Heart left ventricle (tissue), 16 donors: ENCODE results near the gene IFIT2. TPM values are rescaled to one million over a fixed set of nuclear protein-coding genes. Genes with fewer than 3 reads are reported as not detected.
A peak's percentile ranks its signal among the peaks of the same experiment; 100 is the strongest.
"Not testable (repeated sequence)": the region's sequence is repeated elsewhere in the genome, so short reads cannot be mapped to it uniquely, and the experiment has no call there.

Source experiments
- ATAC-seq, 4 donors: fragments of 200-7000 bp; cut with Tn5 transposase; one replicate each; pipeline ENCODE4 v1.9.1; 2020 to 2022; ENCODE audit warnings: moderate library complexity in 4 of 4, mild to moderate bottlenecking in 3 of 4, moderate number of reproducible peaks in 1 of 4
- DNase-seq, 5 donors: peaks; one replicate each; pipeline ENCODE4 v3.0.0-alpha.2; 2020
- H3K27ac ChIP-seq, 12 donors: fragments of 200-600 bp; sonication (generic) in 4 of 12; one replicate each; pipeline versions ENCODE4 v1.5.0 to v1.8.0; 2016 to 2022; ENCODE audit warnings: mild to moderate bottlenecking in 2 of 12
- H3K27me3 ChIP-seq, 9 donors: fragments of 200-600 bp; sonication (generic) in 2 of 9; one replicate each; pipeline versions ENCODE4 v1.5.1 to v1.8.0; 2016 to 2022; ENCODE audit warnings: mild to moderate bottlenecking in 3 of 9
- H3K36me3 ChIP-seq, 9 donors: fragments of 200-600 bp; sonication (generic) in 2 of 9; one replicate each; pipeline versions ENCODE4 v1.5.0 to v1.8.0; 2018 to 2022; ENCODE audit warnings: mild to moderate bottlenecking in 2 of 9
- H3K4me1 ChIP-seq, 12 donors: fragments of 200-600 bp; sonication (generic) in 4 of 12; one replicate each; pipeline versions ENCODE4 v1.5.0 to v1.8.0; 2016 to 2022; ENCODE audit warnings: mild to moderate bottlenecking in 3 of 12
- H3K4me3 ChIP-seq, 12 donors: fragments of 200-600 bp; sonication (generic) in 4 of 12; one replicate each; pipeline versions ENCODE4 v1.5.0 to v1.8.0; 2017 to 2022; ENCODE audit warnings: mild to moderate bottlenecking in 9 of 12, moderate library complexity in 4 of 12
- H3K9me3 ChIP-seq, 12 donors: fragments of 200-600 bp; sonication (generic) in 4 of 12; one replicate each; pipeline versions ENCODE4 v1.5.0 to v1.8.0; 2016 to 2022; ENCODE audit warnings: mild to moderate bottlenecking in 1 of 12
- POLR2A ChIP-seq, 2 donors: fragments of 450-650 bp; IDR thresholded peaks; one replicate each; pipeline ENCODE4 v1.6.1; 2017; ENCODE audit warnings: antibody characterized with exemption in 2 of 2, mild to moderate bottlenecking in 2 of 2, moderate library complexity in 2 of 2
- WGBS, 4 donors: extraction: QIAGEN DNeasy Blood & Tissue Kit in 2 of 4; methylation state at CpG; one replicate each; pipeline versions ENCODE4 v1.1.5 to v1.1.7; 2013 to 2018; 5-methylcytosine and 5-hydroxymethylcytosine counted together
- intact Hi-C, 10 donors: fragments of 100-400 bp; cut with DNase I; formaldehyde crosslinking; loops; one replicate each; pipeline versions ENCODE4 v1.11.1 to v1.14.2; 2022
- polyA plus RNA-seq, 2 donors: library from polyadenylated mRNA; stranded (reverse); fragments of 200-250 nt; gene quantifications; one replicate each; pipeline ENCODE4 v1.2.3, GENCODE V29; 2013
- total RNA-seq, 9 donors: library from RNA; depleted of rRNA in 2 of 9; stranded (reverse); fragments of >200 nt in 2 of 9; fragmentation: NEBNext Ultra II Directional in 3 of 9; extraction: Animal tissue kit (Norgen Biotek cat#: 25700) in 3 of 9; gene quantifications; one replicate each; pipeline versions ENCODE4 v1.1.0 to v1.2.4, GENCODE V29; 2016 to 2023
- TF ChIP-seq, protein P1 (sequence below), 12 donors: fragments of 200-600 bp; sonication (generic) in 4 of 12; IDR thresholded peaks; one replicate each; pipeline versions ENCODE4 v1.5.0 to v1.8.0; 2018 to 2022; ENCODE audit warnings: antibody characterized with exemption in 12 of 12, mild to moderate bottlenecking in 5 of 12
- donor health status: ischemic (EF 13 %, LVEDD 7.1; RV severe dilation, severe dysfunction).
- donor health status: healthy with polysubstance abuse.
- donor health status: DM: no; HTN: yes; CAD: no.
- donor health status: DM: no; HTN: no; CAD: no.
- donor health status: ischemic (EF 25% LVEDD 6.9; RV normal size, moderate dysfunction).
- donor health status: ischemic (EF 25% LVEDD 5.7; RV mildly dilated, moderate dysfunction).
- donor health status: healthy.
- donor health status: DM: yes; HTN: yes; CAD: no.
- donor health status: ischemic (EF 35%, LVEDD 5.7; RV mildly dilated, moderate dysfunction).
- donor health status: nonischemic (EF 11% LVEDD 7.7; RV severe dilation, severe dysfunction).
- donor health status: DM: yes; HTN: yes; CAD: no.
- donor health status: PGD.
- donor health status: ischemic (EF 29% LVEDD 5.4; RV normal size, mild dysfunction).
- donor health status: nonischemic (EF 23%, LVEDD 6.1; RV moderate dilation, normal function).

Gene IFIT2
- total and polyA plus RNA-seq, 11 donors: 2.1 to 30.2 (median 3.6) TPM

- no peak overlapping the region for H3K27ac ChIP-seq
- DNase-seq (no peak), ATAC-seq (no peak)
- H3K9me3 ChIP-seq: peaks cover 0 to 5% (median 0%) of the 10 kb centered on the region in 12 donors
- TF ChIP-seq POLR2A (IDR thresholded peaks at IDR 0.05): no peak
- TF ChIP-seq, protein P1, sequence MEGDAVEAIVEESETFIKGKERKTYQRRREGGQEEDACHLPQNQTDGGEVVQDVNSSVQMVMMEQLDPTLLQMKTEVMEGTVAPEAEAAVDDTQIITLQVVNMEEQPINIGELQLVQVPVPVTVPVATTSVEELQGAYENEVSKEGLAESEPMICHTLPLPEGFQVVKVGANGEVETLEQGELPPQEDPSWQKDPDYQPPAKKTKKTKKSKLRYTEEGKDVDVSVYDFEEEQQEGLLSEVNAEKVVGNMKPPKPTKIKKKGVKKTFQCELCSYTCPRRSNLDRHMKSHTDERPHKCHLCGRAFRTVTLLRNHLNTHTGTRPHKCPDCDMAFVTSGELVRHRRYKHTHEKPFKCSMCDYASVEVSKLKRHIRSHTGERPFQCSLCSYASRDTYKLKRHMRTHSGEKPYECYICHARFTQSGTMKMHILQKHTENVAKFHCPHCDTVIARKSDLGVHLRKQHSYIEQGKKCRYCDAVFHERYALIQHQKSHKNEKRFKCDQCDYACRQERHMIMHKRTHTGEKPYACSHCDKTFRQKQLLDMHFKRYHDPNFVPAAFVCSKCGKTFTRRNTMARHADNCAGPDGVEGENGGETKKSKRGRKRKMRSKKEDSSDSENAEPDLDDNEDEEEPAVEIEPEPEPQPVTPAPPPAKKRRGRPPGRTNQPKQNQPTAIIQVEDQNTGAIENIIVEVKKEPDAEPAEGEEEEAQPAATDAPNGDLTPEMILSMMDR (IDR thresholded peaks at IDR 0.05): no peak
- no peaks in the 10 kb centered on the region for H3K36me3 ChIP-seq
- H3K27me3 ChIP-seq: no peaks in the 10 kb centered on the region
- no peak overlapping the region for H3K4me3 ChIP-seq
- H3K4me1 ChIP-seq: peaks cover 0 to 3% (median 0%) of the 10 kb centered on the region in 12 donors
- intact Hi-C loops: loop anchor here in 1 of 10 donors (5.0 kb wide), 1 partner anchor 42 kb away; no protein-coding TSS in a partner anchor
Measured at GRCh38 chr10:89314676-89315075, 12.8 kb downstream of the IFIT2 start.

- DNase-seq, H3K4me1 ChIP-seq, H3K36me3 ChIP-seq, intact Hi-C loops, H3K4me3 ChIP-seq, H3K27me3 ChIP-seq, H3K9me3 ChIP-seq, H3K27ac ChIP-seq, ATAC-seq: not testable (repeated sequence)
- WGBS, 4 donors: 95 to 99% (median 97%) methylated on average over 4 of the region's 4 CpGs
Measured at GRCh38 chr10:89318047-89318446, 16.2 kb downstream of the IFIT2 start.

DNA sequence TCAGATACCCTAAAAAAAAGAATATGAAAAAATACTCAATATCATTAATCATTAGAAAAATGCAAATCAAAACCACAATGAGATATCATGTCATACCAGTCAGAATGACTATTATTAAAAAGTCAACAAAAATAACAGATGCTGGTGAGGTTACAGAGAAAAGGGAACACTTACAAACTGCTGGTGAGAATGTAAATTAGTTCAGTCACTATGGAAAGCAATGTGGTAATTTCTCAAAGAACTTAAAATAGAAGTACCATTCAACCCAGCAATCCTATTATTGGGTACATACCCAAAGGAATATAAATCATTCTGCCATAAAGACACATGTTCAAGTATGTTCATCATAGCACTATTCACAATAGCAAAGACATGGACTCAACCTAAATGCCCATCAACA is 23.2 kb downstream of the IFIT2 start:
- not testable (repeated sequence) for H3K36me3 ChIP-seq, H3K27ac ChIP-seq, H3K4me3 ChIP-seq, H3K9me3 ChIP-seq, ATAC-seq, H3K27me3 ChIP-seq, DNase-seq
- H3K4me1 ChIP-seq: peaks cover 0 to 41% (median 16%) of the 10 kb centered on the region in 12 donors
- intact Hi-C loops: loop anchor here in 2 of 10 donors (5.0 kb wide), 3 partner anchors 43 to 87 kb away; partner anchors contain the start of gene IFIT5 (in 1 of the 2)

DNA sequence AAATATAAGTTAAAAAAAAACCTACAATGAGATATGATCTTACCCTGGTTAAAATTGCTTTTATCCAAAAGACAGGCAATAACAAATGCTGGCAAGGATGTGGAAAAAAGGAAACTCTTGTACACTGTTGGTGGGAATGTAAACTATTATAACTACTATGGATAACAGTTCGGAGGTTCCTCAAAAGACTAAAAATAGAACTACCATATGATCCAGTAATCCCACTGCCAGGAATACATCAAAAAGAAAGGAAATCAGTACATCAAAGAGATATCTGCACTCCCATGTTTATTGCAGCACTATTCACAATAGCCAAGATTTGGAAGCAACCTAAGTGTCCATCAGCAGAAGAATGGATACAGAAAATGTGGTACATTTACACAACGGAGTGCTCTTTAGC is 24.0 kb downstream of the IFIT2 start:
- H3K9me3 ChIP-seq, ATAC-seq, H3K36me3 ChIP-seq, H3K27me3 ChIP-seq, DNase-seq, H3K4me3 ChIP-seq: not testable (repeated sequence)
- peak overlapping the region in 4 of 12 donors; percentile 85 to 94 (median 92) for H3K27ac ChIP-seq
- intact Hi-C loops: loop anchor here in 2 of 10 donors (5.0 kb wide), 3 partner anchors 44 to 86 kb away; partner anchors contain the start of gene IFIT5 (in 1 of the 2)
- WGBS, 4 donors: 44 to 55% (median 51%) methylated on average over 2 of the region's 2 CpGs
- H3K4me1 ChIP-seq: peaks cover 0 to 48% (median 22%) of the 10 kb centered on the region in 12 donors

DNA sequence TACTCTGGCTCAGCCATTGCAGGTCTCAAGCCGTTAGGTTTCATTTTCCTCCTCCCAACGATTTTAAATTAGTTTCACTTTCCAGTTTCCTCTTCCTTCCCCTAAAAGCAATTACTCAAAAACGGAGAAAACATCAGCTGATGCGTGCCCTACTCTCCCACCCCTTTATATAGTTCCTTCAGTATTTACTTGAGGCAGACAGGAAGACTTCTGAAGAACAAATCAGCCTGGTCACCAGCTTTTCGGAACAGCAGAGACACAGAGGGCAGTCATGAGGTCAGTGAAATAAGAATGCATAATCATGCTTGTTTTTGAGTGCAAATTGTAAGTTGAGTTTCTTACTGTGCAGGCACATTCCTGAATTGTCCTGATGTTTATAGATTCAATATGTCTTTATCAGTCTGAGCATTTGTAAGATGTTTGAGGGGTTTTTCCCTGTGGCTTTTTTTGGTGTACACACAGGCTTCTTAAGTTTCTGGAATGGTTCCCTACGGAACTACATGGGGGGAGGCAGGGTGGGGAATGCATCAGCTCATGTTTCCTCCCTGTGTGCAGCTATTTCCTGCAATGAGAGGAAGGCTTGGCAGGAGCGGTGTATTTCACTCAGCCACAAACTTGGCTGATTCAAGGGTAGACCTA is 26.1 kb downstream of the IFIT2 start, which contains the start of gene IFIT3:
Gene IFIT3 (plus strand): TSS at position 195 of the 639 bp plus-strand sequence. CDS start 77 bp downstream, at position 272.
- peak; percentile 91 to 95 (median 95) for ATAC-seq
- TF ChIP-seq POLR2A (IDR thresholded peaks at IDR 0.05): no peak
- TF ChIP-seq, protein P1 (IDR thresholded peaks at IDR 0.05): no peak
- Histone ChIP-seq H3K27me3 (no peaks in the 10 kb centered on the region), H3K4me1 (peaks cover 0 to 68% (median 31%) of the 10 kb centered on the region in 12 donors), H3K36me3 (no peaks in the 10 kb centered on the region), H3K27ac (peak within 1 kb of the TSS; percentile 82 to 94 (median 90)), H3K9me3 (peaks cover 0 to 7% (median 0%) of the 10 kb centered on the region in 12 donors), H3K4me3 (peak within 1 kb of the TSS; percentile 12 to 62 (median 50))
- intact Hi-C loops: loop anchor here in 3 of 10 donors (2.0 to 5.0 kb wide), 5 partner anchors 25 to 87 kb away; partner anchors contain the start of genes IFIT5 (in 2 of the 3) and IFIT2 (in 1 of the 3)
- peak in 4 of 5 donors; percentile 76 to 85 (median 80) for DNase-seq
- 10 to 23% (median 19%) methylated on average over 7 of the region's 7 CpGs for WGBS, 4 donors
